SH-SY5Y (cell line): ENCODE measurements around the gene RFC2.

ENCODE experiments used
- GATA2 ChIP-seq: IDR thresholded peaks from 2 replicates; pipeline ENCODE4 v1.6.1; 2011; ENCODE audit warnings: mild to moderate bottlenecking, low read depth, low read length
- GATA3 ChIP-seq: IDR thresholded peaks from 2 replicates; pipeline ENCODE4 v1.6.1; 2011; ENCODE audit warnings: low read depth, mild to moderate bottlenecking, low read length, moderate library complexity

DNA sequence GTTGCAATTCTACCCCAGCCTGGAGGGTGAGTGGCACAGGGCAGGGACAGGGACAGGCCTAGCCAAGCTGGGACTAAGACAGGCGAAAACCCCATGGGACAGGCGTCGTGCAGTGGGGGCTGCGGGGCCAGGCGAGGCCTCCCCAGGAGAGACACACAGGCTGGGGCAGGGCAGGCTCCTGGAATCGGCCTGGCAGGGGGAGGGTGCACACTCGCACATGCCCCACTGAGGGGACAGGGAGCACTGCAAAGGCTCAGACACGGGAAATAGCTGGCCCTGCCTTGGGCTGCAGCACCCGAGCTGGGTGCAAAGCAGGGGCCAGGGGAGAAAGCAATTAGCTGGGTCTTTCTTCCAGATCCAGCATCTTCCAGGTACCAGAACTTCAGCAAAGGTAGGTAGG is 34.0 kb downstream of the RFC2 start:
- TF ChIP-seq GATA2 = no peak
- TF ChIP-seq GATA3 = no peak
